ENCODE data around the gene RCAN2. TPM values are rescaled to one million over a fixed set of nuclear protein-coding genes. Genes with fewer than 3 reads are reported as not detected.

The RCAN2 gene
- total and polyA plus RNA-seq, 9 of the 15 experiments (the other 6 are each of a cell fraction or from before 2014, with no cell fraction given) = 0.04 TPM; not detected in 8

DNA sequence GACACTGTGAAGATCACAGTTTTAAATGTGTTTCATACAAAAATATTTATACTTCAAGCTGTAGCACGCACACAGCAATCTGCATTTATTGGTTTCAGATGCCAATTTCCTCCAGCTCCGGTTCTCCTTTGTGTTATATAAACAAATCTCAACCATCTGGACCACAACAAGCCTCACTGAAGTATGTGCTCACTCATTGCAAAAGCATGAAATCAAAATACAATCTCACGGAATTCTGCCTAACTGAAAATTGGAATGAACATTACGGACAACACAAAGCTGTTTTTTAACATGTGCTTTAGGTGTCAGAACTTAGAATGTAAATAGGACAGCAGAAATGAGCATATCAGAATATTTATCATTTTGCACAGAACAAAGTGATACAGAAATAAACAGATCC lies 38.0 kb downstream of the RCAN2 start:
- no peak overlapping the region for H3K4me2 ChIP-seq (ENCODE audit: insufficient read depth, low read length)
- H4K20me1 ChIP-seq (replicated peaks; ENCODE audit: control insufficient read depth, insufficient read depth, low read length) = no peaks in the 10 kb centered on the region
- no peaks in the 10 kb centered on the region for H3K36me3 ChIP-seq (ENCODE audit: control insufficient read depth, insufficient read depth, low read length)
- in situ Hi-C loops (cut with MboI) = no loop called here
- H3K4me3 ChIP-seq = no peak overlapping the region
- CTCF ChIA-PET (ENCODE audit: low intra/inter-chr PET ratio) = no interaction called here
- no peaks in the 10 kb centered on the region for H3K27me3 ChIP-seq (ENCODE audit: control insufficient read depth in 2 of 2, insufficient read depth in 2 of 2, low read length in 2 of 2)
- no peak overlapping the region for H3K27ac ChIP-seq (ENCODE audit: extremely low read depth, low read depth, low read length)
- DNase-seq (ENCODE audit: extremely low read depth in 1 of 4, low spot score in 3 of 4) = no peak
- no peaks in the 10 kb centered on the region for H3K79me2 ChIP-seq (ENCODE audit: control insufficient read depth, insufficient read depth, low read length)
- POLR2A ChIA-PET = no interaction called here
- no TSS peak for BruUV-seq (replicated peaks)
- H2AFZ ChIP-seq (ENCODE audit: low read depth, low read length) = no peak overlapping the region
- 2% methylated on average over 4 of the region's 4 CpGs for WGBS (ENCODE audit: insufficient coverage, low coverage, missing lambda C conversion rate)
- H3K9me3 ChIP-seq (replicated peaks; ENCODE audit: control insufficient read depth, insufficient read depth, low read depth, low read length) = no peaks in the 10 kb centered on the region
- H3K9ac ChIP-seq (ENCODE audit: insufficient read depth in 1 of 2, low read depth in 2 of 2, low read length in 2 of 2) = no peak overlapping the region
- no peak for ATAC-seq
- H3K9me1 ChIP-seq (ENCODE audit: control insufficient read depth, insufficient read depth, low read length) = no peaks in the 10 kb centered on the region
- no peak for FAIRE-seq
- intact Hi-C loops (cut with micrococcal nuclease) = no loop called here
- no peaks in the 10 kb centered on the region for H3K4me1 ChIP-seq (replicated peaks in 1 of 2; ENCODE audit: control insufficient read depth in 2 of 2, insufficient read depth in 2 of 2, low read length in 2 of 2)
- TF ChIP-seq NR2C1 (IDR thresholded peaks at IDR 0.05) (no peak), NR2C1 (tag; IDR thresholded peaks at IDR 0.05) (no peak), C11orf30 (IDR thresholded peaks at IDR 0.05; ENCODE audit: low read depth) (no peak), XRCC4 (IDR thresholded peaks at IDR 0.05; ENCODE audit: extremely low read depth, insufficient read depth, insufficient read length) (no peak), MCM2 (IDR thresholded peaks at IDR 0.05; ENCODE audit: low read depth) (no peak), RBM25 (IDR thresholded peaks at IDR 0.05; ENCODE audit: low read depth, low read length, severe bottlenecking) (no peak), ZNF133 (CRISPR knock-in tag; IDR thresholded peaks at IDR 0.05) (no peak), MECOM (CRISPR knock-in tag; IDR thresholded peaks at IDR 0.05) (no peak), SETDB1 (IDR thresholded peaks at IDR 0.05; ENCODE audit: low read length) (no peak), NELFE (IDR thresholded peaks at IDR 0.05; ENCODE audit: insufficient read depth, insufficient read length) (no peak), BRCA1 (IDR thresholded peaks at IDR 0.05) (no peak), BRCA1 (CRISPR knock-in tag; IDR thresholded peaks at IDR 0.05) (no peak), POLR2AphosphoS2 (IDR thresholded peaks at IDR 0.05; ENCODE audit: low read length) (no peak), WHSC1 (IDR thresholded peaks at IDR 0.05; ENCODE audit: low read length) (no peak)
- TF ChIP-seq, protein P1, sequence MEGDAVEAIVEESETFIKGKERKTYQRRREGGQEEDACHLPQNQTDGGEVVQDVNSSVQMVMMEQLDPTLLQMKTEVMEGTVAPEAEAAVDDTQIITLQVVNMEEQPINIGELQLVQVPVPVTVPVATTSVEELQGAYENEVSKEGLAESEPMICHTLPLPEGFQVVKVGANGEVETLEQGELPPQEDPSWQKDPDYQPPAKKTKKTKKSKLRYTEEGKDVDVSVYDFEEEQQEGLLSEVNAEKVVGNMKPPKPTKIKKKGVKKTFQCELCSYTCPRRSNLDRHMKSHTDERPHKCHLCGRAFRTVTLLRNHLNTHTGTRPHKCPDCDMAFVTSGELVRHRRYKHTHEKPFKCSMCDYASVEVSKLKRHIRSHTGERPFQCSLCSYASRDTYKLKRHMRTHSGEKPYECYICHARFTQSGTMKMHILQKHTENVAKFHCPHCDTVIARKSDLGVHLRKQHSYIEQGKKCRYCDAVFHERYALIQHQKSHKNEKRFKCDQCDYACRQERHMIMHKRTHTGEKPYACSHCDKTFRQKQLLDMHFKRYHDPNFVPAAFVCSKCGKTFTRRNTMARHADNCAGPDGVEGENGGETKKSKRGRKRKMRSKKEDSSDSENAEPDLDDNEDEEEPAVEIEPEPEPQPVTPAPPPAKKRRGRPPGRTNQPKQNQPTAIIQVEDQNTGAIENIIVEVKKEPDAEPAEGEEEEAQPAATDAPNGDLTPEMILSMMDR (IDR thresholded peaks at IDR 0.05 in 2 of 3, conservative IDR thresholded peaks at IDR 0.05 in 1 of 3; ENCODE audit: insufficient read depth in 2 of 3, low read depth in 1 of 3, low read length in 3 of 3) = no peak
- TF ChIP-seq, protein P2, sequence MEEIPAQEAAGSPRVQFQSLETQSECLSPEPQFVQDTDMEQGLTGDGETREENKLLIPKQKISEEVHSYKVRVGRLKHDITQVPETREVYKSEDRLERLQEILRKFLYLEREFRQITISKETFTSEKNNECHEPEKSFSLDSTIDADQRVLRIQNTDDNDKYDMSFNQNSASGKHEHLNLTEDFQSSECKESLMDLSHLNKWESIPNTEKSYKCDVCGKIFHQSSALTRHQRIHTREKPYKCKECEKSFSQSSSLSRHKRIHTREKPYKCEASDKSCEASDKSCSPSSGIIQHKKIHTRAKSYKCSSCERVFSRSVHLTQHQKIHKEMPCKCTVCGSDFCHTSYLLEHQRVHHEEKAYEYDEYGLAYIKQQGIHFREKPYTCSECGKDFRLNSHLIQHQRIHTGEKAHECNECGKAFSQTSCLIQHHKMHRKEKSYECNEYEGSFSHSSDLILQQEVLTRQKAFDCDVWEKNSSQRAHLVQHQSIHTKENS (CRISPR knock-in tag; IDR thresholded peaks at IDR 0.05) = no peak
- TF ChIP-seq, protein P3, sequence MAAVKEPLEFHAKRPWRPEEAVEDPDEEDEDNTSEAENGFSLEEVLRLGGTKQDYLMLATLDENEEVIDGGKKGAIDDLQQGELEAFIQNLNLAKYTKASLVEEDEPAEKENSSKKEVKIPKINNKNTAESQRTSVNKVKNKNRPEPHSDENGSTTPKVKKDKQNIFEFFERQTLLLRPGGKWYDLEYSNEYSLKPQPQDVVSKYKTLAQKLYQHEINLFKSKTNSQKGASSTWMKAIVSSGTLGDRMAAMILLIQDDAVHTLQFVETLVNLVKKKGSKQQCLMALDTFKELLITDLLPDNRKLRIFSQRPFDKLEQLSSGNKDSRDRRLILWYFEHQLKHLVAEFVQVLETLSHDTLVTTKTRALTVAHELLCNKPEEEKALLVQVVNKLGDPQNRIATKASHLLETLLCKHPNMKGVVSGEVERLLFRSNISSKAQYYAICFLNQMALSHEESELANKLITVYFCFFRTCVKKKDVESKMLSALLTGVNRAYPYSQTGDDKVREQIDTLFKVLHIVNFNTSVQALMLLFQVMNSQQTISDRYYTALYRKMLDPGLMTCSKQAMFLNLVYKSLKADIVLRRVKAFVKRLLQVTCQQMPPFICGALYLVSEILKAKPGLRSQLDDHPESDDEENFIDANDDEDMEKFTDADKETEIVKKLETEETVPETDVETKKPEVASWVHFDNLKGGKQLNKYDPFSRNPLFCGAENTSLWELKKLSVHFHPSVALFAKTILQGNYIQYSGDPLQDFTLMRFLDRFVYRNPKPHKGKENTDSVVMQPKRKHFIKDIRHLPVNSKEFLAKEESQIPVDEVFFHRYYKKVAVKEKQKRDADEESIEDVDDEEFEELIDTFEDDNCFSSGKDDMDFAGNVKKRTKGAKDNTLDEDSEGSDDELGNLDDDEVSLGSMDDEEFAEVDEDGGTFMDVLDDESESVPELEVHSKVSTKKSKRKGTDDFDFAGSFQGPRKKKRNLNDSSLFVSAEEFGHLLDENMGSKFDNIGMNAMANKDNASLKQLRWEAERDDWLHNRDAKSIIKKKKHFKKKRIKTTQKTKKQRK (IDR thresholded peaks at IDR 0.05; ENCODE audit: borderline replicate concordance, low read depth, low read length) = no peak
- TF ChIP-seq, protein P4, sequence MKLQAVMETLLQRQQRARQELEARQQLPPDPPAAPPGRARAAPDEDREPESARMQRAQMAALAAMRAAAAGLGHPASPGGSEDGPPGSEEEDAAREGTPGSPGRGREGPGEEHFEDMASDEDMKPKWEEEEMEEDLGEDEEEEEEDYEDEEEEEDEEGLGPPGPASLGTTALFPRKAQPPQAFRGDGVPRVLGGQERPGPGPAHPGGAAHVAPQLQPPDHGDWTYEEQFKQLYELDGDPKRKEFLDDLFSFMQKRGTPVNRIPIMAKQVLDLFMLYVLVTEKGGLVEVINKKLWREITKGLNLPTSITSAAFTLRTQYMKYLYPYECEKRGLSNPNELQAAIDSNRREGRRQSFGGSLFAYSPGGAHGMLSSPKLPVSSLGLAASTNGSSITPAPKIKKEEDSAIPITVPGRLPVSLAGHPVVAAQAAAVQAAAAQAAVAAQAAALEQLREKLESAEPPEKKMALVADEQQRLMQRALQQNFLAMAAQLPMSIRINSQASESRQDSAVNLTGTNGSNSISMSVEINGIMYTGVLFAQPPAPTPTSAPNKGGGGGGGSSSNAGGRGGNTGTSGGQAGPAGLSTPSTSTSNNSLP (IDR thresholded peaks at IDR 0.05; ENCODE audit: borderline replicate concordance, low read depth, low read length) = no peak

Data from K562 (cell line).